Transverse colon (tissue), 4 donors: Measurements from ENCODE around the gene RPTOR. TPM values are rescaled to one million over a fixed set of nuclear protein-coding genes. Genes with fewer than 3 reads are reported as not detected.

Experiments
- DNase-seq: peaks from one replicate; pipeline ENCODE4 v3.0.0-alpha.2; 2019
- H3K27ac ChIP-seq, 4 donors: fragments of 200-600 bp; sonication (generic); 2 replicates each; pipeline ENCODE4 v1.5.1; 2016 to 2018; ENCODE audit warnings: inconsistent platforms in 4 of 4
- H3K27me3 ChIP-seq: fragments of 200-600 bp; sonication (generic); 2 replicates; pipeline ENCODE4 v1.5.1; 2017; ENCODE audit warnings: inconsistent platforms
- H3K36me3 ChIP-seq, 4 donors: fragments of 200-600 bp; sonication (generic); 2 replicates each; pipeline ENCODE4 v1.5.1; 2017 to 2019; ENCODE audit warnings: inconsistent platforms in 4 of 4
- H3K4me1 ChIP-seq, 4 donors: fragments of 200-600 bp; sonication (generic); 2 replicates each; pipeline ENCODE4 v1.5.1; 2017 to 2020; ENCODE audit warnings: inconsistent platforms in 4 of 4
- H3K4me3 ChIP-seq, 4 donors: fragments of 200-600 bp; sonication (generic); 1 replicate in 1 of 4; 2 replicates in 3 of 4; pipeline versions ENCODE4 v1.5.1 to v1.6.1; 2017 to 2019; ENCODE audit warnings: inconsistent platforms in 4 of 4
- H3K9me3 ChIP-seq, 2 donors: fragments of 200-600 bp; sonication (generic); 2 replicates each; pipeline ENCODE4 v1.5.1; 2017 to 2019; ENCODE audit warnings: inconsistent platforms in 2 of 2
- EP300 ChIP-seq: sonication (generic); formaldehyde crosslinking; IDR thresholded peaks from one replicate; pipeline ENCODE4 v1.6.1; 2017; ENCODE audit warnings: antibody characterized with exemption, low read depth
- POLR2A ChIP-seq: fragments of 450-650 bp; IDR thresholded peaks from one replicate; pipeline ENCODE4 v1.6.1; 2016; ENCODE audit warnings: antibody characterized with exemption, mild to moderate bottlenecking, moderate library complexity
- POLR2AphosphoS5 ChIP-seq, 3 donors: sonication (generic); formaldehyde crosslinking; IDR thresholded peaks; one replicate each; pipeline ENCODE4 v1.6.1; 2016; ENCODE audit warnings: antibody characterized with exemption in 3 of 3
- WGBS, 2 donors: methylation state at CpG; one replicate each; pipeline ENCODE4 v1.1.5; 2018; ENCODE audit warnings: low coverage in 1 of 2; 5-methylcytosine and 5-hydroxymethylcytosine counted together
- in situ Hi-C, 4 donors: fragments of 200-750 bp; cut with MboI; loops; one replicate each; pipeline versions ENCODE4 v1.15.0 to v1.15.1; 2017; ENCODE audit warnings: low sequenced_read_pairs in 3 of 4, low pct_ligation_motif_present in 1 of 4, low pct_unique_long_range_greater_than_20kb in 1 of 4
- intact Hi-C: fragments of 100-400 bp; cut with DNase I; formaldehyde crosslinking; loops from one replicate; pipeline ENCODE4 v1.15.1; 2023; ENCODE audit warnings: low total_unique reads
- total RNA-seq, 4 donors: library from RNA; depleted of rRNA; stranded (reverse); fragments of >200 nt; gene quantifications; one replicate each; pipeline ENCODE4 v1.1.0, GENCODE V29; 2016
- TF ChIP-seq, protein P1 (sequence below), 5 experiments: fragments of 200-600 bp in 3 of 5; fragments of 450-650 bp in 2 of 5; sonication (generic) in 3 of 5; IDR thresholded peaks; 1 replicate in 2 of 5; 2 replicates in 3 of 5; pipeline ENCODE4 v1.5.1; 2016 to 2017; ENCODE audit warnings: antibody characterized with exemption in 5 of 5, inconsistent platforms in 3 of 5, mild to moderate bottlenecking in 2 of 5, moderate library complexity in 1 of 5

RPTOR gene
- total RNA-seq, 4 donors from 2014 or later: 28.9 to 79.3 (median 48.0) TPM

DNA sequence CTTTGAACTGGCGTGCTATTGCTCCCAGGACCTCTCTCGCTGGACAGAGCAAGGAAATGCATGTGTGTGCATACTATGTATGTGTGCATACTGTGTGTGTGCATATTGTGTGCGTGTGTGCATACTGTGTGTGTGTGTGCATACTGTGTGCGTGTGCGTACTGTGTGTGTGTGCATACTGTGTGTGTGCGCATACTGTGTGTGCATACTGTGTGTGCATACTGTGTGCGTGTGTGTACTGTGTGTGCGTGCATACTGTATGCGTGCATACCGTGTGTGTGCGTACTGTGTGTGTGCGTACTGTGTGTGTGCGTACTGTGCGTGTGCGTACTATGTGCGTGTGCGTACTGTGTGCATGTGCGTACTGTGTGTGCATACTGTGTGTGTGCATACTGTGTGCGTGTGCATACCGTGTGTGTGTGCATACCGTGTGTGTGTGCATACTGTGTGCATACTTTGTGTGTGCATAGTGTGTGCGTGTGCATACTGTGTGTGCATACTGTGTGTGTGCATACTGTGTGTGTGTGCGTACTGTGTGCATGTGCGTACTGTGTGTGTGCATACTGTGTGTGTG lies 89.4 kb downstream of the RPTOR start:
- no peaks in the 10 kb centered on the region for H3K36me3 ChIP-seq
- H3K4me3 ChIP-seq: no peak overlapping the region
- 80 to 87% methylated on average over 2 to 24 of the region's 24 CpGs for WGBS, 2 donors
- H3K27ac ChIP-seq: no peak overlapping the region
- TF ChIP-seq, protein P1, sequence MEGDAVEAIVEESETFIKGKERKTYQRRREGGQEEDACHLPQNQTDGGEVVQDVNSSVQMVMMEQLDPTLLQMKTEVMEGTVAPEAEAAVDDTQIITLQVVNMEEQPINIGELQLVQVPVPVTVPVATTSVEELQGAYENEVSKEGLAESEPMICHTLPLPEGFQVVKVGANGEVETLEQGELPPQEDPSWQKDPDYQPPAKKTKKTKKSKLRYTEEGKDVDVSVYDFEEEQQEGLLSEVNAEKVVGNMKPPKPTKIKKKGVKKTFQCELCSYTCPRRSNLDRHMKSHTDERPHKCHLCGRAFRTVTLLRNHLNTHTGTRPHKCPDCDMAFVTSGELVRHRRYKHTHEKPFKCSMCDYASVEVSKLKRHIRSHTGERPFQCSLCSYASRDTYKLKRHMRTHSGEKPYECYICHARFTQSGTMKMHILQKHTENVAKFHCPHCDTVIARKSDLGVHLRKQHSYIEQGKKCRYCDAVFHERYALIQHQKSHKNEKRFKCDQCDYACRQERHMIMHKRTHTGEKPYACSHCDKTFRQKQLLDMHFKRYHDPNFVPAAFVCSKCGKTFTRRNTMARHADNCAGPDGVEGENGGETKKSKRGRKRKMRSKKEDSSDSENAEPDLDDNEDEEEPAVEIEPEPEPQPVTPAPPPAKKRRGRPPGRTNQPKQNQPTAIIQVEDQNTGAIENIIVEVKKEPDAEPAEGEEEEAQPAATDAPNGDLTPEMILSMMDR (IDR thresholded peaks at IDR 0.05): no peak
- no peak for TF ChIP-seq EP300
- TF ChIP-seq POLR2AphosphoS5 (IDR thresholded peaks at IDR 0.05): no peak
- no peak for TF ChIP-seq POLR2A
- intact Hi-C loops (no loop called here), in situ Hi-C loops (no loop called here)
- H3K4me1 ChIP-seq: peaks cover 0 to 8% (median 3%) of the 10 kb centered on the region in 4 donors
- H3K9me3 ChIP-seq: no peaks in the 10 kb centered on the region
- H3K27me3 ChIP-seq: no peaks in the 10 kb centered on the region
- no peak for DNase-seq

DNA sequence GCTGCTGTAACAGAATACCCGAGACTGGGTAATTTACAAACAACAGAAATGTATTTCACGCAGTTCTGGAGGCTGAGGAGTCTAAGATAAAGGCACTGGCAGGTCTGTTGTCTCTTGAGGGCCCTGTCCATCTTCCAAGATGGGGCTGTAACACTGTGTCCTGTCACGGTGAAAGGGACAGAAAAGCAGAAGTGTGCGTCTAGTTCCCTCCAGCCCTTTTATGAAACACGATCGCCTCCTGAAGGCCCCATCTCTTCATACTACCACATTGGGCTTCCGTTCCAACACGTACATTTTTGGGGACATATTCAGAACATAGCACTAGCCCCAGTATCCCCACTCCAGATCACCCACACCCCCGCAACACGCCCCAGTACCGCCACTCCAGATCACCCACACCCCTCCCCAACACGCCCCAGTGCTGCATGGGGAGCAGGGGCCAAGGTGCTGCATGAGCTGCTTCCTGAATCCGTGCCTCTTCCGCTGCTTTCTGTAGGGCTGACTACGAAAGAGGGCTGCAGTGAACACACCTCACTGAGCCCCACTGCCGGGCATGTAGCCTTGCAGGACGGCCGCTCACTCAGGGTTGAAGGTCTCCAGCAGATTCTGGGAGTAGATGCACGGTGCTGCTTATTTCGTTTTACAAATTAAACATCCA lies 91.9 kb downstream of the RPTOR start:
- 91 to 96% methylated on average over 5 to 20 of the region's 20 CpGs for WGBS, 2 donors
- Histone ChIP-seq H3K9me3 (no peaks in the 10 kb centered on the region), H3K27me3 (no peaks in the 10 kb centered on the region), H3K4me1 (peaks cover 0 to 8% (median 3%) of the 10 kb centered on the region in 4 donors), H3K27ac (no peak overlapping the region), H3K36me3 (no peaks in the 10 kb centered on the region), H3K4me3 (no peak overlapping the region)
- TF ChIP-seq, protein P1 (IDR thresholded peaks at IDR 0.05): no peak
- TF ChIP-seq POLR2A: no peak
- TF ChIP-seq EP300: no peak
- TF ChIP-seq POLR2AphosphoS5 (IDR thresholded peaks at IDR 0.05): no peak
- intact Hi-C loops (no loop called here), in situ Hi-C loops (no loop called here)
- no peak for DNase-seq

- no peak overlapping the region for H3K27ac ChIP-seq
- TF ChIP-seq POLR2A: no peak
- no peak for TF ChIP-seq POLR2AphosphoS5 (IDR thresholded peaks at IDR 0.05)
- TF ChIP-seq, protein P1 (IDR thresholded peaks at IDR 0.05): no peak
- TF ChIP-seq EP300: no peak
- H3K4me1 ChIP-seq: peaks cover 0 to 8% (median 3%) of the 10 kb centered on the region in 4 donors
- no peak for DNase-seq
- no peak overlapping the region for H3K4me3 ChIP-seq
- in situ Hi-C loops (no loop called here), intact Hi-C loops (no loop called here)
- H3K9me3 ChIP-seq: no peaks in the 10 kb centered on the region
- no peaks in the 10 kb centered on the region for H3K36me3 ChIP-seq
- no peaks in the 10 kb centered on the region for H3K27me3 ChIP-seq
- WGBS, 2 donors: 45 to 50% methylated on average over 2 to 17 of the region's 17 CpGs
Observed at GRCh38 chr17:80637048-80637781, 92.6 kb downstream of the RPTOR start.

- in situ Hi-C loops: no loop called here
Observed at GRCh38 chr17:80639658-80640057, 95.0 kb downstream of the RPTOR start.

More at GRCh38 chr17:80639658-80640057, 95.0 kb downstream of the RPTOR start:
- Histone ChIP-seq H3K4me3 (no peak overlapping the region), H3K9me3 (no peaks in the 10 kb centered on the region), H3K4me1 (peaks cover 0 to 8% (median 3%) of the 10 kb centered on the region in 4 donors), H3K27me3 (no peaks in the 10 kb centered on the region), H3K27ac (no peak overlapping the region), H3K36me3 (no peaks in the 10 kb centered on the region)
- DNase-seq: no peak
- TF ChIP-seq EP300 (no peak), POLR2AphosphoS5 (IDR thresholded peaks at IDR 0.05) (no peak), POLR2A (no peak)
- TF ChIP-seq, protein P1 (IDR thresholded peaks at IDR 0.05): no peak
- intact Hi-C loops: no loop called here
- 100% methylated on average over 2 of the region's 2 CpGs; no CpG with 5 or more reads in 1 of the 2 donors for WGBS, 2 donors
